Glomerular visceral epithelial cell (primary cell): ENCODE measurements around the gene OR4D2.

Experiments
- DNase-seq: peaks from one replicate; pipeline ENCODE4 v3.0.0-alpha.2; 2016; ENCODE audit errors: extremely low spot score

The OR4D2 gene

DNA sequence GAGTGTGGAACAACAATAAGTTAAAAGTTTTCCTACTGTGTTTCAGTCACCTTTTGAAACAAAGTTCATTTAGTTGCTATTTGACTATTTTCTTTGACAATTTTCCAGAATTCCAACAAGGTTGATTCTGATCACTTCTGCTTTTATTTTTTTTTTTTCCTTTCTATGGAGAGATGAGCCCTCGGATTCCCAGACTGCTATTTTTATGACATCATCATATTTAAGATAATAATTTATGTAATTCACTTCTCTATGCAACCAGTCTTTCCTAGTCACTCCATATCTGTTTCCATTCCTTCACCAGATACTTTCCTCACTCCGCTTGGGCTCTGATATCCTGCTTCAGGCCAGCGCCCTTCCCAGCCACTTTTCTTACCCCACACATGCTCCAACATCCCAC, 8.1 kb downstream of the OR4D2 start:
- no peak for DNase-seq

- no peak for DNase-seq
These were observed 9.4 kb downstream of the OR4D2 start for GRCh38 chr17:58176200-58176599.

GRCh38 chr17:58181796-58182195, 15.0 kb downstream of the OR4D2 start:
- DNase-seq = no peak

DNA sequence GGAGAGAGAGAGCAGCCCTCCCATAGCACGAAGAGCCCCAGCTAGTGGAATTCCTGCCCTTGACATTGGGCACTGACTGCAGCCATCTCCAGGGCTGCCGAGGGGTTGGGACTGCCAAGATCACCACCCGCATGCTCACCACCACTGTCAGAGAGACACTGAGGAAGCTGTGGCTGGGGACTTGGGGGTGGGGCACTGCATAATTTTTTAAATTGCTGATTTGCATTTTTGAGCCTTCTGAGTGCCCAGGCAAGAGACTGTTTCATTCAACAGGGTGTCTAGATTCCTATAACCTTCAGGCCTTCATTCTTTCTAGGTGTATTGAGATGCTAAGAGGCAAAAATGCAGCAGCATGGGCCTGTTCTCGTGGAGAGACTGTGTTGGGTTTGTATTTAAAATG, 16.7 kb downstream of the OR4D2 start:
- DNase-seq = no peak

DNA sequence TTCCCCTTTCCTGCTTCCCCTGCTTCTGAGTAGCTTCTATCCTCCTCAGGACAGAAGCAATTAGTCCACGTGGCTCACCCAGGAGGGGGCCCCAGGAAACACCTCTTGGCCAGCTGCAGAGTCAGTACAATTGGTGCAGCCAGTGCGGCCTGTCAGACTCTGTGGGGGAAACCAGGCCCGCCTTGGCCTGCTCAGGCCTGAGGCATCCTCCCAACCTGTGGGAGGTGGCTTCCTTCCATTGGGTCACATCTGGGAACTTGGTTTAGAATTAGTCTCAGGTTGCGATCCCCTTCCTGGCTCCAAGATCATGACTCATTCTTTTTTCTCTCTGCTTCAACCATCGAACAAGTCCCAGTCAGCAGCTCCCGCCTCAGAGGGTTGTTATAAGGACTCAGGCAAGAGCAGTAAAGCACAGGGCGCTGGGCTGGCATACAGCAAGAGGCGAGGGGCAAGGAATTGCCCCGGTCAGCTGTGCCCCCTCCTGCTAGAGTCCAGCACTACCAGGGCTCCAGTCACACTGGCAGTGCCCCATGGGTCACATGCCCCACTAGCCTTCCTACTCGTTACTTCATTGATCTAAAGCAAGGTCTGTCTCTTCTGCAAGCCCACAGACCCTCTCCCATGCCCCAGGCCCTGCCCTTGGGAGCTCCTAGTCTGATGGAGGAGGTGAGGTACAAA, 17.7 kb downstream of the OR4D2 start:
- peak; percentile 22 for DNase-seq

DNA sequence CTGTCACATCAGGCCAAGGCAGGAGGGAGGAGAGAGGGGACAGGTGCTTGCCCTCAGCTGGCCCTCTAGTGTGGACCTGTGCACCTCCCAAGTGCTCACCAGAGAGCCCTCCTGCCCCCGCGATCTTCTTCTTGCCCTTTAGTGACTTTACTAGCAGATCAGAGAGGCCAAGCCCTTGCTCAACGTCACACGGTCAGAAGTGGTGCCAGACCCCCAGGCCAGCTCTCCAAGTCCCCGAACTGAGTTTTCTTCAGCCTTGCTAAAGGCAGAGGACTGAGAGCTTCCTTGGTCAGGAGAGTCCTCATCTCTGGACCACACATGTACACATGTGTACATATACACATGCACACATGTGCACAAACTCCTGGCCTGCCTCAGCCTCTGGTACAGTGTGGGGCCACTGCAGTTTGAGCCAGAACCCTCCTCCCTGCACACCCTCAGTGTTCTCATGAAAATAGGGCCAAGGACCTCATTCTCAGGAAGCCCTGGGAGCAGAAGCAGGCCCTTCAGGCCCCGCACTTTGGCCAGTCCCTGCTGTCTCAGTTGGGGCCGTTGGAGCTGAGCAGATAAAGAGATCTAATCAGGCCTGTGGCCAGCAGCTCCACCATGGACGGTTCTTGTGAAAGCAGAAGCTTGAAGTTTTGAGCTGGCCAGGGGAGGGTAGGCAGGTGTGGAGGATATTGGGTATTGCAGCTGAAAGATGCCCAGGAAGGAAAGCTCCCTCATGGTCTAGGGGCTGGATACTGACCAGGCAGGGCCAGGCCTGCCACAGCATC, 18.4 kb downstream of the OR4D2 start:
- no peak for DNase-seq

- DNase-seq = no peak
These were observed 19.8 kb downstream of the OR4D2 start for GRCh38 chr17:58186591-58186990.

- no peak for DNase-seq
These were observed 20.3 kb downstream of the OR4D2 start for GRCh38 chr17:58187063-58187462.

- DNase-seq = no peak
These were observed 20.9 kb downstream of the OR4D2 start for GRCh38 chr17:58187675-58188074.

DNA sequence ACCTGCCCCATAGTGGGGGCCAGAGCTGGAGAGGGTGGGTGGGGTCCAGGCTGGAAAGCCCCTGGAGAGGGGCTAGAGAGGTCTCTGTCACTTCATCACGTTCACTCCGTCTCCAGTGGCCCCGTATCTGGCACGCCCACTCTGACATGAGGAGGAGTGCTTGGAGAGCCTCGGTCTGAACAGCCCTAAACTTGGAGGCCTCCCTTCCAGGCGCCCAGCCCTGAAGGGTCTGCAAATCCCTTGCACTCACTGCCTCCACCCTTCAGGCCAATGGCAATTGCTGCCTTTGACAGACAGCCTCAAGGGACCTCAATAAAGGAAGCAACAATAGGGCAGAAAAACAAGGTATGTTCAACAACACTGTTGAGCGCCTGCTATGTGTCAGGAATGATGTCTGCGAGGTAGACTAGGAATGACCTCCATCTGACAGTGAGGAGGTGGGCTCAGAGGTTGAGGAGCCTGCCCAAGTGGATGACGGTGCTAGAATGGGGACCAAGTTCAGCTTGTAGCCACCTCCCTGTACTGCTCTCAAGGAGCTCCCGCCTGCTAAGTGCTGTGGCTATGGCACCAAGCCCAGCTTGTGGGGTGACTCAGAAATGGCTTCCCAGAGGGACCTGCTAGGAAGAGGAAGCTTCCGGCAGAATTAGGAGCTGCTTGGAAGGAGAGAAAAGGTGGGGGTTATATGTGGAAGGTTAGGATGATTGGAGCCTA, 22.8 kb downstream of the OR4D2 start:
- DNase-seq = peak; percentile 85

DNA sequence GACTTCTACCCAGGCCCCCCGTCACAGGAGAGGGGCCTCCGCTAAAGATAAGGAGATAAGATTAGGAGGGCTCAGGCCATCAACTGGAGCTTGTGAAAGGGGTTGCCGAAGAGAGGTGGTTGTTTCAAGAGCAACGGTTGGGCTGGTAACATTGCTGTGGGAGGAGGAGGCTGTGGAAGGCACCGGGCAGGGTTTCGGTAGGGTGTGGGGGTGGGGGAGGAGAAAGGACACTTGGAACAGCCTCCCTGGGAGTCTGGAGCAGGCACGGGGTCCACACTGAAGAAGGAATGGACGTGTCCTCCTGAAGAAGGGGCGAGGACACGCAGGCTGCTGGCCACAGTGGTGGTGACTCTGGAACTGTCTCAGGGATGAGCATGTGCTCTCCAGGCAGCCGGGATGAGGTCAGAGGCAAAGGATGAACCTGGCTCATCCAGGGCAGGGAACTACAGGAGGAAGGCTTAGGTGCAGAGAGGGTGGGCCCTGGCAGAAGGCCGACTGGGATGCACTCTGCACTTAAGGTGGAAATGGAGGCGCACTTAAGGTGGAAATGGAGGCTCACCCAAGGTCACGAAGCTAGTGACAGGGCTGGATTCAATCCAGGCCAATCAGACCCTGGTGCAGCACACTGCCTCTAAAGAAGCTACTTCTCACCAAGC, 24.6 kb downstream of the OR4D2 start:
- no peak for DNase-seq

GRCh38 chr17:58192612-58193011, 25.8 kb downstream of the OR4D2 start, which contains the start of gene EPX:
Gene EPX, plus strand, starts transcription at chr17:58192726. Its CDS starts 121 bp downstream, at chr17:58192847.
- no peak for DNase-seq

DNA sequence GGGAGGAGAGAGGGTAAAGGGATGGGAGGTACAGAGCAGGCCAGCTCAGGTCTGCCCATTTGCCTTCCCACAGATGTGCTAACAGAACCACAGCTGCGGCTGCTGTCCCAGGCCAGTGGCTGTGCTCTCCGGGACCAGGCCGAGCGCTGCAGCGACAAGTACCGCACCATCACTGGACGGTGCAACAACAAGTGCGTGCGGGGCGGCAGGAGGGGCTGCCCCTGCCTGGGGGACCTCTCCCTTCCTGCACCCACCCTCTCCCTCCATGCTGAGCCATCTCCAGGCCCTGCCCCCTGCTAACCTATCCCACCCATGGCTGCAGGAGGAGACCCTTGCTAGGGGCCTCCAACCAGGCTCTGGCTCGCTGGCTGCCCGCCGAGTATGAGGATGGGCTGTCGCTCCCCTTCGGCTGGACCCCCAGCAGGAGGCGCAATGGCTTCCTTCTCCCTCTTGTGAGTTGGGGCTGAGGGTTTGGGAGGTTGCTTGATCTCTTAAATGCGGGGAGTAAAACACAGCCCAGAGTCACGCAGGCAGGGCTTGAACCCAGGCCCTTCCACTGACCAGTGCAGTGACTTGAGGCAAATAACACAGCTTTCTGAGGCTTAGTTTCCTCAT, 27.0 kb downstream of the OR4D2 start:
- DNase-seq = no peak

DNA sequence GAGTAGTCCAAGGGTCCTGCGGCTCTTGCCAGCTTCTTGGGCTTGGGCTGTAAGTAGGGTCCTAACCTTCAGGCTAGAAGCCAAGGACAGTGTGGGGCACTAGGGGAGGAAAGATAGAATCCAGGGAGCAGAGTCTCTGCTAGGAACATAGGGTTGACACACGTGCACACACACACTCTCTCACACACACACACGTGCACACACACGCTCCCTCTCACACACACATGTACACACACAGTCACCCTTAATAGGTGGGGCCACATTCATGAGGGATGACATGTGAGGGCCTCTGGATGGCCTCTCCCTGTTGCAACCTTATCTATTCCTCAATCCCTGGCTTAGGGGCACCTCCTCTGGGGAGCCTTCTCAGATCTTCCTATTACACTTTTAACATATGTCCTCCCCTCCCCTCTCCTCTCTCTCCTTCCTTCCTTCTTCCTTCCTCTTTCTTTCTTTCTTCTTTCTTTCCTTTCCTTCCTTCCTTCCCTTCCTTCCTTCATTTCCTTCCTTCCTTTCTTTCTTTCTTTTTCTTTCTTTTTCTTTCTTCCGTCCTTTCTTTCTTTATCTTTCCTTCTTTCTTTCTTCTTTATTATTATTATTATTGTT, 28.8 kb downstream of the OR4D2 start:
- no peak for DNase-seq

DNA sequence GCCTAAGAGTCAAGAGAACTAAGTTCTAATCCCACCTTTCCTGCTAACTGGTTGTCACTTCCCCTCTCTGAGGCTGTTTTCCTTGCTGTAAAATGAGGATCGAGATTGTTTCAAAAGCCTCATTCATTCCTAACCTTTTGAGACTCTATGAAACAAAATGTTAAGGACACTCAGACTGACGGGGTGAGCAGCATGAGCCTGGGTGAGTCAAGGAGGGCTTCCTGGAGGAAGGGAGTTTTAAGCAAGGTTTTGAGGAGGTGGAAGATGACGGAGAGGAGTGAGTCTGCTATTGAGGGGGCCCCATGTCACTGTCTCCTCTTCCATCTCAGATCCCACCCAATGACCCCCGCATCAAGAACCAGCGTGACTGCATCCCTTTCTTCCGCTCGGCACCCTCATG, 29.8 kb downstream of the OR4D2 start:
- DNase-seq = no peak

DNA sequence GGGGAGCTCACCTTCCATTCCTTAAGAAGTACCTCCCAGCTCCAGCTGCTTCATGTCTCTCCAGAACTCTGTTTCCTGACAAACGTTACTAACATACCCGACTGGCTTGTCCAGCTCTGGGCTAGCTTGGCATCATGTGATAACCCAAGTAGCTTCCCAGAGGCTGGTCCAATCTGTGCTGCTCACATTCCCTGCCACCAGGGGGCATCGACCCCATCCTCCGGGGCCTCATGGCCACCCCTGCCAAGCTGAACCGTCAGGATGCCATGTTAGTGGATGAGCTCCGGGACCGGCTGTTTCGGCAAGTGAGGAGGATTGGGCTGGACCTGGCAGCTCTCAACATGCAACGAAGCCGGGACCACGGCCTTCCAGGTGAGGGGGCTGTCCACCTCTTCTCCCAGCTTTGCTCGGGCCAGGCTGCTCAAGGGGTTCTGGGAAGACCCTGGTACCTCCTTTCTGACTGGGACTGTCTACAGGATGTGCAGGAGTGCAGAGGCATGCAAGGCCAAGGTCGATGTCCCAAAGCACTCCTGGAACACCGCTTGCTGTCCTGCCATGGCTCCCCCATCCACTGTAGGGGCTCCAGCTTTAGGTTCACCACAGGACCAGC, 33.3 kb downstream of the OR4D2 start:
- peak; percentile 51 for DNase-seq

DNA sequence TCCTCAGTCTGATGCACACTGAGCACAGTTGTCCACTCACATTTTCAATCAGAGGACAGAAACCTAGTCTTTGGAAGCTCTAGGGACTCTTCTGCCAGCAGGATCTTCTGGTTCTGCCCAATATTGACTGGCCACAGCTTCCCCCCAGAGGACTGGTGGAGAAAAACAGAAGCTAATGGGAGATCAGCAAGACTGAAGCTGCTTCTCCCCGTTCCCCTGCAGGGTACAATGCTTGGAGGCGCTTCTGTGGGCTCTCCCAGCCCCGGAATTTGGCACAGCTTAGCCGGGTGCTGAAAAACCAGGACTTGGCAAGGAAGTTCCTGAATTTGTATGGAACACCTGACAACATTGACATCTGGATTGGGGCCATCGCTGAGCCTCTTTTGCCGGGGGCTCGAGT, 36.1 kb downstream of the OR4D2 start:
- DNase-seq = no peak

- no peak for DNase-seq
These were observed 38.0 kb downstream of the OR4D2 start for GRCh38 chr17:58204796-58205195.

GRCh38 chr17:58205936-58206335, 39.2 kb downstream of the OR4D2 start:
- no peak for DNase-seq

- DNase-seq = no peak
These were observed 40.7 kb downstream of the OR4D2 start for GRCh38 chr17:58207451-58207850.

DNA sequence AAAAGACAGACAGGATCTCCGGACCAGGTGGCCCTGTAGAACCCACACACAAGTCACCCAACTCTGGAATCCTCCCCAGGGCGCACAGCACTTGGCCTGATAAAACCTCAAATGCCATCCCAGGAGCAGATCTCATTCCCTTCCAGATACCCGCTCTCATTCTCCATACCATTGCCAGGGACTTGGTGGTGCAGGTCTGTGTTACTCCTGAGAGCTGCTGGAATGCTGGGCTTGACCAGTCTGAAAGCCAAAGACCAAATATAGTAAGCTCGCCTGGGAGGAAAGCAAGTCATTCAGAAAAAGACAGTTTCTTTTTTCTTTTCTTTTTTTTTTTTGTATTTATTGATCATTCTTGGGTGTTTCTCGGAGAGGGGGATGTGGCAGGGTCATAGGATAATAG, 41.6 kb downstream of the OR4D2 start:
- DNase-seq = no peak
